ENCODE measurements around the gene GNG2.

DNA sequence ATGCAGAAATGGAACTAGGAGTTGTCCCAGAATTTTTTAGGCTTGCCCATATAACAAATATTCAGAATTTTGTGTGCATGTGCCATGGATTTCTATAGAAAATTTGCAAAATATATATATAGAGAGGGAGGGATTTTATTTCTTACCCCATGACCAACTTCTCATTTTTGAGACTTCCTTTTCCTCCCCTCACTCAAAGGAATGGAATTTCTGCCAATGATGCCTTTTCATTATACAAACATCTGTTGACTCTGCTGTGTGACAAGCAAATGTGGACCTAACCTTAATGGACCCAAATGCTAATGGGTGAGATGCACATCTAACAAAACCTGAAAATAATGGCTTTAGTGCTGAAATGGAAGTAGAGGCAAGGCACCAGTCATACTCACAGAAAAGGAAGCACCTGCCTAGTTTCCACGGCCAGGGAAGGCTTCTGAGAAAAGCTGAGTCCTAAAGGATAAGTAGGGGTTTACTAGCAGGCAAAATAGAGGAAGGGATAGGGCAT, 3.6 kb upstream of the GNG2 start:
- TF ChIP-seq, protein P1, sequence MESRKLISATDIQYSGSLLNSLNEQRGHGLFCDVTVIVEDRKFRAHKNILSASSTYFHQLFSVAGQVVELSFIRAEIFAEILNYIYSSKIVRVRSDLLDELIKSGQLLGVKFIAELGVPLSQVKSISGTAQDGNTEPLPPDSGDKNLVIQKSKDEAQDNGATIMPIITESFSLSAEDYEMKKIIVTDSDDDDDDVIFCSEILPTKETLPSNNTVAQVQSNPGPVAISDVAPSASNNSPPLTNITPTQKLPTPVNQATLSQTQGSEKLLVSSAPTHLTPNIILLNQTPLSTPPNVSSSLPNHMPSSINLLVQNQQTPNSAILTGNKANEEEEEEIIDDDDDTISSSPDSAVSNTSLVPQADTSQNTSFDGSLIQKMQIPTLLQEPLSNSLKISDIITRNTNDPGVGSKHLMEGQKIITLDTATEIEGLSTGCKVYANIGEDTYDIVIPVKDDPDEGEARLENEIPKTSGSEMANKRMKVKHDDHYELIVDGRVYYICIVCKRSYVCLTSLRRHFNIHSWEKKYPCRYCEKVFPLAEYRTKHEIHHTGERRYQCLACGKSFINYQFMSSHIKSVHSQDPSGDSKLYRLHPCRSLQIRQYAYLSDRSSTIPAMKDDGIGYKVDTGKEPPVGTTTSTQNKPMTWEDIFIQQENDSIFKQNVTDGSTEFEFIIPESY (IDR thresholded peaks at IDR 0.05) = no peak
- TF ChIP-seq, protein P2, sequence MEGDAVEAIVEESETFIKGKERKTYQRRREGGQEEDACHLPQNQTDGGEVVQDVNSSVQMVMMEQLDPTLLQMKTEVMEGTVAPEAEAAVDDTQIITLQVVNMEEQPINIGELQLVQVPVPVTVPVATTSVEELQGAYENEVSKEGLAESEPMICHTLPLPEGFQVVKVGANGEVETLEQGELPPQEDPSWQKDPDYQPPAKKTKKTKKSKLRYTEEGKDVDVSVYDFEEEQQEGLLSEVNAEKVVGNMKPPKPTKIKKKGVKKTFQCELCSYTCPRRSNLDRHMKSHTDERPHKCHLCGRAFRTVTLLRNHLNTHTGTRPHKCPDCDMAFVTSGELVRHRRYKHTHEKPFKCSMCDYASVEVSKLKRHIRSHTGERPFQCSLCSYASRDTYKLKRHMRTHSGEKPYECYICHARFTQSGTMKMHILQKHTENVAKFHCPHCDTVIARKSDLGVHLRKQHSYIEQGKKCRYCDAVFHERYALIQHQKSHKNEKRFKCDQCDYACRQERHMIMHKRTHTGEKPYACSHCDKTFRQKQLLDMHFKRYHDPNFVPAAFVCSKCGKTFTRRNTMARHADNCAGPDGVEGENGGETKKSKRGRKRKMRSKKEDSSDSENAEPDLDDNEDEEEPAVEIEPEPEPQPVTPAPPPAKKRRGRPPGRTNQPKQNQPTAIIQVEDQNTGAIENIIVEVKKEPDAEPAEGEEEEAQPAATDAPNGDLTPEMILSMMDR (IDR thresholded peaks at IDR 0.05 in 2 of 3, conservative IDR thresholded peaks at IDR 0.05 in 1 of 3; ENCODE audit: control insufficient read depth in 2 of 3, extremely low read depth in 1 of 3, insufficient read depth in 1 of 3, low read depth in 3 of 3, low read length in 3 of 3) = no peak
- TF ChIP-seq, protein P3, sequence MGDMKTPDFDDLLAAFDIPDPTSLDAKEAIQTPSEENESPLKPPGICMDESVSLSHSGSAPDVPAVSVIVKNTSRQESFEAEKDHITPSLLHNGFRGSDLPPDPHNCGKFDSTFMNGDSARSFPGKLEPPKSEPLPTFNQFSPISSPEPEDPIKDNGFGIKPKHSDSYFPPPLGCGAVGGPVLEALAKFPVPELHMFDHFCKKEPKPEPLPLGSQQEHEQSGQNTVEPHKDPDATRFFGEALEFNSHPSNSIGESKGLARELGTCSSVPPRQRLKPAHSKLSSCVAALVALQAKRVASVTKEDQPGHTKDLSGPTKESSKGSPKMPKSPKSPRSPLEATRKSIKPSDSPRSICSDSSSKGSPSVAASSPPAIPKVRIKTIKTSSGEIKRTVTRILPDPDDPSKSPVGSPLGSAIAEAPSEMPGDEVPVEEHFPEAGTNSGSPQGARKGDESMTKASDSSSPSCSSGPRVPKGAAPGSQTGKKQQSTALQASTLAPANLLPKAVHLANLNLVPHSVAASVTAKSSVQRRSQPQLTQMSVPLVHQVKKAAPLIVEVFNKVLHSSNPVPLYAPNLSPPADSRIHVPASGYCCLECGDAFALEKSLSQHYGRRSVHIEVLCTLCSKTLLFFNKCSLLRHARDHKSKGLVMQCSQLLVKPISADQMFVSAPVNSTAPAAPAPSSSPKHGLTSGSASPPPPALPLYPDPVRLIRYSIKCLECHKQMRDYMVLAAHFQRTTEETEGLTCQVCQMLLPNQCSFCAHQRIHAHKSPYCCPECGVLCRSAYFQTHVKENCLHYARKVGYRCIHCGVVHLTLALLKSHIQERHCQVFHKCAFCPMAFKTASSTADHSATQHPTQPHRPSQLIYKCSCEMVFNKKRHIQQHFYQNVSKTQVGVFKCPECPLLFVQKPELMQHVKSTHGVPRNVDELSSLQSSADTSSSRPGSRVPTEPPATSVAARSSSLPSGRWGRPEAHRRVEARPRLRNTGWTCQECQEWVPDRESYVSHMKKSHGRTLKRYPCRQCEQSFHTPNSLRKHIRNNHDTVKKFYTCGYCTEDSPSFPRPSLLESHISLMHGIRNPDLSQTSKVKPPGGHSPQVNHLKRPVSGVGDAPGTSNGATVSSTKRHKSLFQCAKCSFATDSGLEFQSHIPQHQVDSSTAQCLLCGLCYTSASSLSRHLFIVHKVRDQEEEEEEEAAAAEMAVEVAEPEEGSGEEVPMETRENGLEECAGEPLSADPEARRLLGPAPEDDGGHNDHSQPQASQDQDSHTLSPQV (IDR thresholded peaks at IDR 0.05) = no peak
- TF ChIP-seq POLR2A (IDR thresholded peaks at IDR 0.05; ENCODE audit: low read depth, low read length) = no peak
- TF ChIP-seq, protein P4, sequence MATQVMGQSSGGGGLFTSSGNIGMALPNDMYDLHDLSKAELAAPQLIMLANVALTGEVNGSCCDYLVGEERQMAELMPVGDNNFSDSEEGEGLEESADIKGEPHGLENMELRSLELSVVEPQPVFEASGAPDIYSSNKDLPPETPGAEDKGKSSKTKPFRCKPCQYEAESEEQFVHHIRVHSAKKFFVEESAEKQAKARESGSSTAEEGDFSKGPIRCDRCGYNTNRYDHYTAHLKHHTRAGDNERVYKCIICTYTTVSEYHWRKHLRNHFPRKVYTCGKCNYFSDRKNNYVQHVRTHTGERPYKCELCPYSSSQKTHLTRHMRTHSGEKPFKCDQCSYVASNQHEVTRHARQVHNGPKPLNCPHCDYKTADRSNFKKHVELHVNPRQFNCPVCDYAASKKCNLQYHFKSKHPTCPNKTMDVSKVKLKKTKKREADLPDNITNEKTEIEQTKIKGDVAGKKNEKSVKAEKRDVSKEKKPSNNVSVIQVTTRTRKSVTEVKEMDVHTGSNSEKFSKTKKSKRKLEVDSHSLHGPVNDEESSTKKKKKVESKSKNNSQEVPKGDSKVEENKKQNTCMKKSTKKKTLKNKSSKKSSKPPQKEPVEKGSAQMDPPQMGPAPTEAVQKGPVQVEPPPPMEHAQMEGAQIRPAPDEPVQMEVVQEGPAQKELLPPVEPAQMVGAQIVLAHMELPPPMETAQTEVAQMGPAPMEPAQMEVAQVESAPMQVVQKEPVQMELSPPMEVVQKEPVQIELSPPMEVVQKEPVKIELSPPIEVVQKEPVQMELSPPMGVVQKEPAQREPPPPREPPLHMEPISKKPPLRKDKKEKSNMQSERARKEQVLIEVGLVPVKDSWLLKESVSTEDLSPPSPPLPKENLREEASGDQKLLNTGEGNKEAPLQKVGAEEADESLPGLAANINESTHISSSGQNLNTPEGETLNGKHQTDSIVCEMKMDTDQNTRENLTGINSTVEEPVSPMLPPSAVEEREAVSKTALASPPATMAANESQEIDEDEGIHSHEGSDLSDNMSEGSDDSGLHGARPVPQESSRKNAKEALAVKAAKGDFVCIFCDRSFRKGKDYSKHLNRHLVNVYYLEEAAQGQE (IDR thresholded peaks at IDR 0.05; ENCODE audit: low read depth, low read length) = no peak
- TF ChIP-seq TBL1XR1 (IDR thresholded peaks at IDR 0.05; ENCODE audit: low read depth, low read length) = no peak
- TF ChIP-seq EP300 (IDR thresholded peaks at IDR 0.05; ENCODE audit: borderline replicate concordance in 1 of 2, control insufficient read depth in 1 of 2, low read depth in 2 of 2, low read length in 2 of 2) = no peak
- TF ChIP-seq, protein P5, sequence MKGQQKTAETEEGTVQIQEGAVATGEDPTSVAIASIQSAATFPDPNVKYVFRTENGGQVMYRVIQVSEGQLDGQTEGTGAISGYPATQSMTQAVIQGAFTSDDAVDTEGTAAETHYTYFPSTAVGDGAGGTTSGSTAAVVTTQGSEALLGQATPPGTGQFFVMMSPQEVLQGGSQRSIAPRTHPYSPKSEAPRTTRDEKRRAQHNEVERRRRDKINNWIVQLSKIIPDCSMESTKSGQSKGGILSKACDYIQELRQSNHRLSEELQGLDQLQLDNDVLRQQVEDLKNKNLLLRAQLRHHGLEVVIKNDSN (IDR thresholded peaks at IDR 0.05; ENCODE audit: borderline replicate concordance, extremely low read length, insufficient read depth, low read depth, low read length) = no peak
- no peak for TF ChIP-seq EZH2 (IDR thresholded peaks at IDR 0.05; ENCODE audit: borderline replicate concordance, control insufficient read depth, low read depth, low read length)
- no peak for TF ChIP-seq EGR1 (IDR thresholded peaks at IDR 0.05; ENCODE audit: borderline replicate concordance in 1 of 2, low read depth in 2 of 2, low read length in 2 of 2)
